Bone marrow (tissue), 2 donors: ENCODE measurements around the gene MAP6D1.
"Not testable (repeated sequence)": the region's sequence is repeated elsewhere in the genome, so short reads cannot be mapped to it uniquely, and the experiment has no call there.

Experiments used
- DNase-seq, 2 donors: peaks; one replicate each; lab custom pipeline; 2025; lab: John Stamatoyannopoulos, UW

MAP6D1 gene

GRCh38 chr3:183799461-183799860 lies 25.9 kb downstream of the MAP6D1 start:
- DNase-seq, result no peak

DNA sequence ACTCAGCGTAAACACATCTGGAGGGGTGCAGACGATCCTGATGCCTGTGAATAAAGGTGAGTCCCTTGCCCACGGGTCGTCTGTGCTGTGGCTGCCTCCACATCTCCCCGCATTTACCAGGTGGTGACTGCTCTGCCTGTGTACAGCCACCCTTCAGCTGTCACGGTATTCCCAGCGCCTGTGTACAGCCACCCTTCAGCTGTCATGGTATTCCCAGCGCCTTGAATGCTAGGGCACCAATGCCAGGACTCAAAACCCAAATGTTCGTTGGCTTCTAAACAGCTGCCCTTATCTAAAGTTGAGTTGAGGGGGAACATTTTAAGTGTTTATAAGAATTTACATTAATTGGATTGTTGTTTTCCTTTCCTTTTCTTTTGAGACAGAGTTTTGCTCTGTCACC lies 27.4 kb downstream of the MAP6D1 start:
- DNase-seq, result no peak

- DNase-seq, result no peak
Observed at GRCh38 chr3:183796372-183796771, 29.0 kb downstream of the MAP6D1 start.

DNA sequence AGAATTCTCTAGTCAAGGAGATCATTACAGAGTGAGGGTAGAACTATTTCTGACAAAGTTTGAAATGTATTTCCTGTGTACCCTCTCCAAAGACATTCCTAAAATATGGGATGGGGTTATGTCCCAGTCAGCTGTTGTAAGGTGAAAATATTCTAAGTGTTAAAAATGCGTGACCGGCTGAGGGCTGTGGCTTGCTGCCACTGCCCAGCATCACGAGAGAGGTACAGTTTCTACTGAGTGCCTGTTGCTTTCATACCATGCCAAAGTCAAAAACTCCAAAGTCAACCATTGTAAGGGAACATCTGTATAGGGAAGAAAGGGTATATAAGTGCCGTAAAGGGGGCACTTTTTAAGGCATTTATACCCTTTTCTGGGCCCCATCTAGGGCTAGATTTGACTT lies 30.9 kb downstream of the MAP6D1 start:
- no peak for DNase-seq

DNA sequence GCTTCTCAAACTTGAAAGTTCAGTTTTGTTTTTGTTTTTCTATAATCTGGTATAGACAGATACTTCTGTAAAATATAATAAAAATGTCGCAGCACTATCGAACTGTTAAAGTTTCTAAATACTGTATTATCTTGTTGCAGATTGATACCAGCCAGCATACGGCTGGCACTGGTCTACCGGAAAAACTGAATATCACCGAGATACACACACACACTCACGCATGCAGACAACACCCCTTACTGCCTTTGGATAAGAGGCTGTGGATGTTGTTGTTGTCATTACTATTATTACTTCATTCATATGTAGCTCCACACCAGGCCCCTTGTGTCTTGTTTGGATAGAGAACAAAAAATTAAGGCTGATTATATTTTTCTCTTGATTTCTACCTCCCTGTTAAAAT lies 32.4 kb downstream of the MAP6D1 start:
- DNase-seq, result no peak

DNA sequence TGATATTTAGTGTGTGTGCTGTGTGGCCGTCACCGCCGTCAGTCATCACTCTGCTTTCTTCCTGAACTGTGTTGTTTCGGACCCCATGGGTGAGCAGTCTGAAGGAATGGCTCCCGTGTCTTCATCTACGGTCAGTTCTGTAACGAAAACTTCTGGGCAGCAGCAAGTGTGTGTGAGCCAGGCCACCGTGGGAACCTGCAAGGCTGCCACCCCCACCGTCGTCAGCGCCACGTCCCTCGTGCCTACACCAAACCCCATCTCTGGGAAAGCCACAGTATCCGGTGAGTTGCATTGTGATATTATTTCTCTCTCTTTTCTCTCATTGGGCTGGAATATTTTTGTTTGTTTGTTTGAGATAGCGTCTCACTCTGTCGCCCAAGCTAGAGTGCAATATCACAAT lies 34.7 kb downstream of the MAP6D1 start:
- no peak for DNase-seq

- no peak for DNase-seq
Observed at GRCh38 chr3:183789826-183790225, 35.6 kb downstream of the MAP6D1 start.

- not testable (repeated sequence) for DNase-seq
Observed at GRCh38 chr3:183784503-183784902, 40.9 kb downstream of the MAP6D1 start.

- DNase-seq, result no peak
Observed at GRCh38 chr3:183782576-183783276, 42.7 kb downstream of the MAP6D1 start.

DNA sequence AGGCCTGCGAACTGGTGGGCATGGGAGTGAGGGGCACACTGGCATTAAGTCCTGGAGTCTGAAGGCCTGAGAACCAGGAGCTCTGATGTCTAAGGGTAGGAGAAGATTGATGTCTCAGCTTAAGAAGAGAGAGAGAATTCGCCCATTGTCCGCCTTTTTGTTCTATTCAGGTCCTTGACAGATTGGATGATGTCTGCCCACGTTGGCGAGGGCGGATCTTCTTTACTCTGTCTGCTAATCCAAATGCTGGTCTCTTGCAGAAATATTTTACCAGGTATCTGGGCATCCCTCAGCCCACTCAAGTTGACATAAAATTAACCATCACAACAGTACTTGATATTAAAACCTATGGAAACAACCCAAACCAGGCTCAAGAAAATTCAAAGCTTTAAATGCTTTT lies 44.1 kb downstream of the MAP6D1 start:
- DNase-seq, result no peak

DNA sequence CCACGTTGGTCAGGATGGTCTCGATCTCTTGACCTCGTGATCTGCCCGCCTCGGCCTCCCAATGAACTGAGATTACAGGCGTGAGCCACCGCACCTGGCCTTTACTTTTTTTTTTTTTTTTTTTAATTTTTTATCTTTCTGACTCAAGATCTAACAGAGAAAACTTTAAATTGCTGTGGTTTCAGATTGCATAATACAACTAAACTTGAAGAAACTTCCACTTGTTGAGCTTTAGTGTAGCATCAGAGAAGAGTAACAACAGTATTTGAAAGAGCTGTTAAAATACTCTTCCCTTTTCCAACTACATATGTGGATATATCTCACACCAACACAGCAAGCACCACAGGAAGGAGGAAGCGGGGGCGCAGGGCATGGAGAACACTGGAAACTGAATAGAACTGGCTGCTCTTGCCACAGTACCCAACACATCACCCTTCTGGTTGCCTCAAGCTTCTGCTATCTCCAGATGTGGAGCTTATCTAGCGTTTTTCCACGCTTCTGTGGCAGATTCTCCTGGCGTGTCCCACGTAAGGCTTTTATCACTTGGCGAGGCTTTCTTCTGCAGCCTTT lies 45.4 kb downstream of the MAP6D1 start:
- DNase-seq, result peak; percentile 7 to 25

- DNase-seq, result no peak
Observed at GRCh38 chr3:183777016-183777618, 48.3 kb downstream of the MAP6D1 start.

- not testable (repeated sequence) for DNase-seq
Observed at GRCh38 chr3:183776451-183776850, 48.9 kb downstream of the MAP6D1 start.

GRCh38 chr3:183775781-183776180 lies 49.6 kb downstream of the MAP6D1 start:
- DNase-seq, result peak in 1 of 2 donors; percentile 56

DNA sequence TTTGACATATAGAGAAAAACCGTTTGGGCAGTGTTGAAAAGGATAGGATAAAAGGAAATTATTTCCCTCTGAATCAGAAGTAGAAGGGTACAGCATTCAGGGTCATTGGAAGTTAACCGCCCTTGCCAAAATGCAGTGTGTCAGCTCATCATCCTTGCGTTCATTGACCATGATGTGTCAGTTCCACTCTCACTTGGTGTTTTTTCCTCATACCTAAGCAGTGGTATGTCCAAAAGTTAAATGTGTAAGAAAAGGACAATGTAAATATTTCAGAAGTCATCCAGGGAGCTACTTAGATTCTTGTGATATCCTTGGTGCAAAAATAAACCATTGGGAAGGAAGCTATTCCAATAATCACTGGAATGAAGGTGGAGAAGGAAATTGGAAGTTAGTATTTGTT lies 50.7 kb downstream of the MAP6D1 start:
- no peak for DNase-seq

- DNase-seq, result no peak
Observed at GRCh38 chr3:183769453-183769852, 55.9 kb downstream of the MAP6D1 start.

DNA sequence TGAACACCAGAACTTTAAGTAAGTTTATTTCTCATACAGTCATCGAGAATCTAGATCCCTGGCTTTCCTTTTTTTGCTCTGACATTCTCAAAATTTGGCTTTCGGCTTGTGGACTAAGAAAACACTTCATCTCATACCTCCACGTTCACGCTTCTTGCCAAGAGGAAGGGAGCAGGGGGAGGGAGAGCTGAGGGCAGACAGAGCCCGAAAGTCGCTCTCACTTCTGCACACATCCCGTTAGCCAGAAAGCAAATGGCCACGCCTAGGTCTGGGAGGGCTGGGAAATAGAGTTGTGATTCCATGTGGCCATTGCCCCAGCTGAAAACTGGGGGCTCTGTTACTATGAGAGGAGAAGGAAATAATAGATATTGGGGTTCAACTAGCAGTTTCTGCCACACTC lies 57.3 kb downstream of the MAP6D1 start:
- DNase-seq, result no peak

DNA sequence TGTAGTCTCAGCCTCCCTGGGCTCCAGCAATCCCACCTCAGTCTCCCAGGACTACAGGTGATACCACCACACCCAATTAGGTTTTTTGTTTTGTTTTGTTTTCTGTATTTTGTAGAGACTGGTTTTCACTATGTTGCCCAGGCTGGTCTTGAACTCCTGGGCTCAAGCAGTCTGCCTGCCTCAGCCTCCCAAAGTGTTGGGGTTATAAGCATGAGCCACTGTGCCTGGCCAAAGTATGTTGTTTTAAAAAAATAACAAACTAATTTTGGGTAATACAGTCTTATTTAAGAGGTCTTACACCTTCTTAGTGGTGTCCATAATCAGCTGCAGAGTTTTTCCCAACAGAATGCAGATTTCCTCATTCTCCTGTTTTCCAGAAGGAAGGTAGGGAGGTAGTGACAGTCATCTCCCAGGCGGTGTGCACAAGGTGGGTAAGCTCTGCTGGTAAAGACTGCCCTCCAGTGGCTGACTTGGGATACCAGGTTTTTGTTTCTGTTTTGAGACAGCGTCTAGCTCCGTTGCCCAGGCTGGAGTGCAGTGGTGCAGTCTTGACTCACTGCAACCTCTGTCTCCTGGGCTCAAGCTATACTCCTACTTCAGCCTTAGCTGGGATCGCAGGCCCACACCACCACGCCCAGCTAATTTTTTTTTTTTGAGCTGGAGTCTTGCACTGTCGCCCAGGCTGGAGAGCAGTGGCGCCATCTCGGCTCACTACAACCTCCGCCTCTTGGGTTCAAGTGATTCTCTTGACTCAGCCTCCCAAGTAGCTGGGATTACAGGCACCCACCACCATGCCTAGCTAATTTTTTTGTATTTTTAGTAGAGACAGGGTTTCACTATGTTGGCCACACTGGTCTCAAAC lies 58.4 kb downstream of the MAP6D1 start:
- peak in 1 of 2 donors; percentile 58 for DNase-seq

GRCh38 chr3:183766107-183766506 lies 59.3 kb downstream of the MAP6D1 start:
- no peak for DNase-seq
